Endothelial cell of coronary artery (primary cell): Measurements from ENCODE around the gene IRF5. TPM values are rescaled to one million over a fixed set of nuclear protein-coding genes. Genes with fewer than 3 reads are reported as not detected.

Experiments
- total RNA-seq: library from RNA; depleted of rRNA; stranded (reverse); fragments of >200 nt; gene quantifications from 2 replicates; pipeline ENCODE4 v1.2.3, GENCODE V29; 2014

IRF5 gene, protein sequence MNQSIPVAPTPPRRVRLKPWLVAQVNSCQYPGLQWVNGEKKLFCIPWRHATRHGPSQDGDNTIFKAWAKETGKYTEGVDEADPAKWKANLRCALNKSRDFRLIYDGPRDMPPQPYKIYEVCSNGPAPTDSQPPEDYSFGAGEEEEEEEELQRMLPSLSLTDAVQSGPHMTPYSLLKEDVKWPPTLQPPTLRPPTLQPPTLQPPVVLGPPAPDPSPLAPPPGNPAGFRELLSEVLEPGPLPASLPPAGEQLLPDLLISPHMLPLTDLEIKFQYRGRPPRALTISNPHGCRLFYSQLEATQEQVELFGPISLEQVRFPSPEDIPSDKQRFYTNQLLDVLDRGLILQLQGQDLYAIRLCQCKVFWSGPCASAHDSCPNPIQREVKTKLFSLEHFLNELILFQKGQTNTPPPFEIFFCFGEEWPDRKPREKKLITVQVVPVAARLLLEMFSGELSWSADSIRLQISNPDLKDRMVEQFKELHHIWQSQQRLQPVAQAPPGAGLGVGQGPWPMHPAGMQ
- total RNA-seq, result 0.28 and 0.36 TPM in 2 replicates

DNA sequence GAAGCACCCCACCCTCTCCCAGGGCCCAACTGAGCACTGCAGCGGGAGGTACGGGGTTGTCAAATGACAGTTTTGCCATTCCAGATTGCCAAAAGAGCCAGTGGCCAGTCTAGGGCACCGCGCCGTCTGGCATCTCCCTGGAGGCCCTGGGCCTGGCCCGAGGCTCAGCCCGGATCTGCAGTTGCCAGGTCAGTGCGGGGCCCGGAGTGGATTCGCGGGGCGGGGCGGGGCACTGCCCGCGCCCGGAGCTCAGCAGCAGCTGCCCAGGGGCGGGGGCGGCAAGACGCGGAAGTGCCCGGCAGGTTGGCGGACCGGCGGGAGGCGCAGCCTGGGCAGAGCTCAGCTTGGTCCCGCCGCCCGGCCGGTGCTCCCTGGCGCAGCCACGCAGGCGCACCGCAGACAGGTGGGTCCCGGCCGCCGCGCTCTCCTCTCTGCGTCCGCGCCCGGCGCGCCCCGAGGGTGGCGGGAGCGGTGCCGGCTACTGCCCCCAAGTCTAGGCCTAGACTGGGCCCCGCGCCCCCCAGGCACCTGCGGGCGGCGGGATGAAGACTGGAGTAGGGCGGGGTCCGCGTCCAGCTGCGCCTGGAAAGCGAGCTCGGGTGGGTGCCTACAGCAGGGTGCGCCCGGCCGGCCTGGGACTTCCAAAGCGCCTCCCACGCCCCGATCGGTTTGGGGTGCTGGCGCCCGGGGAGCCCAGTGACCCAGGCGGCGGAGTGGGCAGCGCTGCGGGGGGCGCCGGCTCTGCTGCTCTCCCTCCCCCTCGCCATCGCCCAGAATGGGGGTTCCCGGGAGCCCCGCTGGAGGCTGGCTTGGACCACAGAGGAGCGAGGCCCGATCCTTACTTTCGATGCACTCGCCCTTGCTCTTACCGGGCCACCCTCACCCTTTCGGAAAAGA is at the start of gene IRF5:
Gene IRF5, plus strand, starts transcription at position 281 of the 897 bp plus-strand sequence. CDS start 4,155 bp downstream, outside the sequence.

DNA sequence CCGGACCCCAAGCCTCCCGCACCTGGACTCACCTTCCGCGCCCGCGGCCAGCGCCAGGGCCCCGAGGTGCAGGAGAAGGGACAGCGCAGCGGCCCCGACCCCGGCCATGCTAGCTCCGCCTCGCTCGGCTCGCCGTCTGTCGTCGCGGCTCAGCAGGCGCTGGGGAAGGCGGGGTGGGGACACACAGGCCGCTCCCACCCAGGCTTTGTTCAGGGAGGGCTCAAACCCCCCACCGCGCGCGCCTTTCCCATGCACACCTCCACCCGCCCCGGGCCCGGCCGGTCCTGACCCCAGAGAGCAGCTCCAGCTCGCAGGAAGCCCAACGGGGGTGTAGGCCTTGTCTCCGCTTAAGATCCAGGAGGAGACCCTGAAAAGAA is 27.2 kb upstream of the IRF5 start, which contains the start of gene KCP:
Gene KCP, minus strand, starts transcription at position 141 of the 377 bp plus-strand sequence. Its CDS starts 33 bp downstream, at position 108.

Other genes starting within 250 kb of the IRF5 start
- gene CALU, start 198.6 kb upstream of the IRF5 start, total RNA-seq, result 516 and 841 TPM in 2 replicates
- not detected in 2 replicates for gene OPN1SW, start 162.1 kb upstream of the IRF5 start, total RNA-seq
- gene CCDC136, start 146.0 kb upstream of the IRF5 start, total RNA-seq, result 2.3 and 3.6 TPM in 2 replicates
- 152 and 239 TPM in 2 replicates for gene FLNC, start 107.5 kb upstream of the IRF5 start, total RNA-seq
- gene ATP6V1F, start 75.1 kb upstream of the IRF5 start, total RNA-seq, result 74.5 and 76.3 TPM in 2 replicates
- gene KCP, start 27.2 kb upstream of the IRF5 start, total RNA-seq, result not detected in 2 replicates
- gene TNPO3, start 117.2 kb downstream of the IRF5 start, total RNA-seq, result 68.0 and 68.6 TPM in 2 replicates
- 0.27 and 0.38 TPM in 2 replicates for gene TSPAN33, start 206.8 kb downstream of the IRF5 start, total RNA-seq